ENCODE data around the gene FBXL5.

- no peak for TF ChIP-seq CTCF (IDR thresholded peaks at IDR 0.05; ENCODE audit: low read depth, low read length)
- no peak for TF ChIP-seq POLR2A (IDR thresholded peaks at IDR 0.05; ENCODE audit: extremely low read depth, insufficient read length)
- TF ChIP-seq MYC (IDR thresholded peaks at IDR 0.05; ENCODE audit: low read depth, low read length) = no peak
Observed at GRCh38 chr4:15562623-15563022, 92.5 kb downstream of the FBXL5 start.
